ENCODE results near the gene STK38.
A peak's percentile ranks its signal among the peaks of the same experiment; 100 is the strongest.
"Not testable (repeated sequence)": the region's sequence is repeated elsewhere in the genome, so short reads cannot be mapped to it uniquely, and the experiment has no call there.

The STK38 gene

GRCh38 chr6:36449173-36449572 lies 98.1 kb downstream of the STK38 start:
- not testable (repeated sequence) for ATAC-seq, H3K27ac Mint-ChIP-seq, DNase-seq, H3K9me3 Mint-ChIP-seq, H3K4me3 Mint-ChIP-seq, H3K27me3 Mint-ChIP-seq
- peaks cover 47% of the 10 kb centered on the region for H3K4me1 Mint-ChIP-seq

GRCh38 chr6:36445621-36446020 lies 101.7 kb downstream of the STK38 start:
- no peak for ATAC-seq
- H3K9me3 Mint-ChIP-seq: peaks cover 0 to 6% of the 10 kb centered on the region in 2 donors
- H3K4me1 Mint-ChIP-seq: peaks cover 60% of the 10 kb centered on the region
- H3K4me3 Mint-ChIP-seq: peak overlapping the region in 1 of 2 donors; percentile 28
- no peaks in the 10 kb centered on the region for H3K27me3 Mint-ChIP-seq
- no peak overlapping the region for H3K27ac Mint-ChIP-seq
- DNase-seq: no peak

GRCh38 chr6:36444470-36444869 lies 102.8 kb downstream of the STK38 start:
- H3K9me3 Mint-ChIP-seq: peaks cover 0 to 6% of the 10 kb centered on the region in 2 donors
- no peaks in the 10 kb centered on the region for H3K27me3 Mint-ChIP-seq
- DNase-seq (no peak), ATAC-seq (no peak)
- peak overlapping the region; percentile 33 to 82 for H3K27ac Mint-ChIP-seq
- peak overlapping the region; percentile 94 to 95 for H3K4me3 Mint-ChIP-seq
- peaks cover 51% of the 10 kb centered on the region for H3K4me1 Mint-ChIP-seq

Data from stimulated activated naive CD8-positive, alpha-beta T cell treated with anti-CD3 and anti-CD28 coated beads, Interleukin-15, amount 100 ng/mL, for 72 hours (primary cell).